ENCODE measurements around the gene GNAS-AS1.

The GNAS-AS1 gene

GRCh38 chr20:58778760-58779159, 71.9 kb downstream of the GNAS-AS1 start:
- no peak for DNase-seq (ENCODE audit: low read depth)

GRCh38 chr20:58777657-58778056, 73.0 kb downstream of the GNAS-AS1 start:
- DNase-seq (ENCODE audit: low read depth), result no peak

- DNase-seq (ENCODE audit: low read depth), result no peak
Observed at GRCh38 chr20:58776109-58776508, 74.6 kb downstream of the GNAS-AS1 start.

- no peak for DNase-seq (ENCODE audit: low read depth)
Observed at GRCh38 chr20:58775371-58775770, 75.3 kb downstream of the GNAS-AS1 start.

DNA sequence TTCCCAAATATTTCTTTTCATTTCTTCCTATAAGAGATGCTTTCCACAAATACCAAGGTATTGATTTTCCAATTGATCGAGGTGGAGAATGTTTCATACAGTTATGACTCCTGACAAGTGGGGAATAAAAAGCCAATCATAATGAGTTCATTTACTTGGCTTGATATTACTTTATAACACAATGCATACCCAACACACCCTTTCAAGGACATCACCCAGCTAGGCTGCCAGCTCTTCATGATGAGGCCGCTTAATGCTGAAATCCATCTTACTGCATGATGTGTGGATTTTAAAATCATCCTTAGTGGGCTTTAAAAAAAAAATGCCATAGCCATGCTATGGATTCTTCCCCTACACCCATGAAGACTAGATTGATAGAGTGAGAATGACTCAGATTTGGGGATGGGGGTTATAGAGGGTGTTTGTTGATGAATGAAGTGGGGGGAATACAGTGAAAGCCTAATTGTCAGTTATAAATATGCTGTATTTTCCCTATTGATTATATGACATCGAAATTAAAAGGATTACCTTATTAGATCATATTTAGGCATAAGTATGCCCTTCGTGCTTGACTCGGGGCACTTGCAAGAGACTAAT, 75.9 kb downstream of the GNAS-AS1 start:
- DNase-seq (ENCODE audit: low read depth), result no peak

GRCh38 chr20:58774214-58774613, 76.5 kb downstream of the GNAS-AS1 start:
- no peak for DNase-seq (ENCODE audit: low read depth)

- DNase-seq (ENCODE audit: low read depth), result no peak
Observed at GRCh38 chr20:58772786-58773185, 77.9 kb downstream of the GNAS-AS1 start.

Data from stimulated activated CD8-positive, alpha-beta memory T cell treated with anti-CD3 and anti-CD28 coated beads, Interleukin-15, amount 100 ng/mL, for 24 hours (primary cell).